Adrenal gland (tissue), 5 donors: ENCODE results near the gene ATRAID.

Experiments
- CTCF ChIP-seq, 6 experiments: fragments of 450-650 bp in 4 of 6; fragments of 200-600 bp in 2 of 6; sonication (generic) in 1 of 6; IDR thresholded peaks; 1 replicate in 5 of 6; 2 replicates in 1 of 6; pipeline versions ENCODE4 v1.5.1 to v1.8.0; 2016 to 2021; ENCODE audit warnings: antibody characterized with exemption in 6 of 6, mild to moderate bottlenecking in 2 of 6, moderate library complexity in 1 of 6
- POLR2A ChIP-seq, 2 donors: fragments of 450-650 bp; IDR thresholded peaks; one replicate each; pipeline ENCODE4 v1.6.1; 2017; ENCODE audit warnings: antibody characterized with exemption in 2 of 2, mild to moderate bottlenecking in 2 of 2, moderate library complexity in 1 of 2
- donor health status: DM: no; HTN: no; CAD: no.

GRCh38 chr2:27265536-27265870, 53.7 kb downstream of the ATRAID start:
- TF ChIP-seq CTCF (IDR thresholded peaks at IDR 0.05) (no peak), POLR2A (IDR thresholded peaks at IDR 0.05) (no peak)
